CD4-positive, alpha-beta T cell treated with Interleukin-10 for 1 hour (primary cell): ENCODE data around the gene DYNC1LI1.

Source experiments
- DNase-seq: peaks from one replicate; pipeline ENCODE4 v3.0.0-alpha.2; 2020

Gene DYNC1LI1

DNA sequence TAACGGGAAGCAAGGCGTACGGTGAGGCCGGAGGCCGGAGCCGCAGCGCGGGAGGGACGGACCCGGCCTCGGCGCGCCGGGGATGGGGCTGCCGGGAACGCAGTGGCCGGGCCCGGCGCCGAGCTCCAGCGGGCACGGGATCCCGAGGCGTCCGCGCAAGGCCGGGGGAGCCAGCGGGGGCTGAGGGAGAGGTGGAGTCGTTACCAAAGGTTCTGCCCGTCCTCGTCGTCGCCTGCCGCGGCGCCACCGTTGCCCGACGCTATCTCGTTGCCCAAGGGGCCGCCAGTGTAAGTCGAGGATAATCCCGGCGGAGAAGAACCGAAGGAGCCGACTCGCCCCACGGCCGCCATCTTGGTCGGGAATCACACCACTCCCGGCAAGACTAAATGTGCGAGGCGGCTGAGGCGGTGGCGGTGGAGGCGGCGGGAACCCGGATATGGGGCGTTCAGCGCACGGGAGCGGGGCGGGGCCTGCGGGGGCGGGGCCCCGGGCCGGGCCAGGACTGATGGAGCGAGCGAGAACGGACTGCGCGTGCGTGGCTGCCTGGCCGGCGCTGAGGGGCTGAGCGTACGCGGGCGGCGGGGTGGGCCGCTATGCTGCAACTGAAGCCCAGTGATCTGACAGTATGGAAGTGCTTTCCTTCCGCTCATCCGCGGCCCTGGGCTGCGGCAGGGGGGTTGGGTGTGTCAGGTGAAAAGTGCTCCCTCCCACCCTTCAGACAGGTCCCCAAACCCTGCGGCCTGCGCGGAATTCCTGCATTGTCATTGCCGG, at the start of gene DYNC1LI1:
TSS of gene DYNC1LI1 (minus strand) at position 438 of the 771 bp plus-strand sequence. CDS start at position 350, 88 bp downstream.
- peak; percentile 93 for DNase-seq

DNA sequence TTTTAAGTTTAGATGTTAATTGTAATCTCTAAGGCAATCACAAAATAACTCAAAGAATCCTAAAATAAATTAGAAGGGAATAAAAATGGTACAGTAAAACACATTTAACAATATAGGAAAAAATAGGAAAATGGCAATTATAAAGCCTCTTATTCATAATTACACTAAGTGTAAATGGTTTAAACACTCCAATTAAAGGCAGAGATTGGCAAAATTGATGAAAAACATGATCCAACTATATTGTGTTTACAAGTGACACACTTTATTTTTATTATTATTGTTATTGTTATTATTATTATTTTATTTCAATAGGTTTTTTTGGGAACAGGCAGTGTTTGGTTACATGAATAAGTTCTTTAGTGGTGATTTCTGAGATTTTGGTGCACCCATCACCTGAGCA, 48.7 kb upstream of the DYNC1LI1 start:
- no peak for DNase-seq

DNA sequence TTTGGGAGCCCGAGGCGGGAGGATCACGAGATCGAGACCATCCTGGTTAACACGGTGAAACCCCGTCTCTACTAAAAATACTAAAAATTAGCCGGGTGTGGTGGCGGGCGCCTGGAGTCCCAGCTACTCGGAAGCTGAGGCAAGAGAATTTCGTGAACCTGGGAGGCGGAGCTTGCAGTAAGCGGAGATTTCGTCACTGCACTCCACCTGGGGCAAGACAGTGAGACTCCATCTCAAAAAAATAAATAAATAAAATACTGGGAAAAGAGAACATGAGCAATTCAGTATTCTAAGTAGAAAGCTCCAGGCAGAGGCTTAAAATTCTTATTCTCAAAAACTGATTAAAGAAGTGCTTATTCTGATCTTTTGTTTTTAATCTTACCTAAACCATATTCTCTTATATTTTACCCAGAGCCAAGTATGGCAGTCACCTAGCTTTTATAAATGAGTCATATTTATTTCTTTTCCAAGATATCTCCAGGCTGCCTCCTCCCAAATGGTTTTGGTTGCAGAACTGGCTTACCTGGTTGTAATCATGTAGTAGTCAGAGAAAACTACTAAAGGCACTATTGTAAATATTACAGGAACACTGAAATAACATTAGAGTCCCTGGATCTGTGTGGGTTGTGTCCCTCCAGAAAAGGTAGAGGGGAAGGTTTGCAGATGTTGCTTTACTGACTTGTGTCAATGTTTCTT, 45.8 kb upstream of the DYNC1LI1 start:
- no peak for DNase-seq

DNA sequence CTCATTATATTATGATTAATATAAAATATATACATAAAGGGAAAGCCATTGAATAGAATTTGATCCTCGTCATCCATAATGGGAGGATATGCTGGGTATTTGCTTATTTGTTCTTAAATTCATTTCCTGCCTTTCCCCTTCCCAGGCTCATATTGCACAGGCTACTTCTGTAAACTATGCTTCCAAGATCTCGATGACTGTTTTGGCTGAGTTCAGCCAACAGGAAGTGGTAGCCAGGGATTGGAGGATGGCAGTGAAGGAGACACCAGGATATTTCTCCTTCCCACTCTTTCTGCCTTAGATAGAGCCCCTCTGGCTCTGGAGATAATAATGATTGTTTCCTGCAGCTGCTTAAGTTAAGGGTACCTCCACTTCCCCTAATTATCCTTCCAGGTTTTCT, 44.3 kb upstream of the DYNC1LI1 start:
- no peak for DNase-seq

DNA sequence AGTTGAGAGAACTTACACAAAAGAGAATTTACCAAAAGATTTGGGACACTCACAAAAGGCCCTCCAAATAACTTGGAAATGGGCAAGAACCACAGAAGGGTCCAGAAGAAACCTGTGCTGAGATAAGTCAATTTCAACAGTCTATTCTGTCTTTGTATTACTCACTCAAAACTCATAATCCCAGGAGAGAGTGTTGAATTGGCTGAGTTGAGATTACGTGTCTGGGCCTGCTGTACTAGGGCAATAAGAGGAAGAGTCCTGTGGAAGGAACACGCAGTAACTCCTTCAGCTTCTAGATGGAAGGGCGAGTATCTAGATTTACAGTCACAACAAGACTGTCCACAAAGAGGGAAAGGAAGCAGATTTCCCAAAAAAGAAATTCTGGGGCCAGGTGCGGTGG, 42.5 kb upstream of the DYNC1LI1 start:
- DNase-seq, result no peak

DNA sequence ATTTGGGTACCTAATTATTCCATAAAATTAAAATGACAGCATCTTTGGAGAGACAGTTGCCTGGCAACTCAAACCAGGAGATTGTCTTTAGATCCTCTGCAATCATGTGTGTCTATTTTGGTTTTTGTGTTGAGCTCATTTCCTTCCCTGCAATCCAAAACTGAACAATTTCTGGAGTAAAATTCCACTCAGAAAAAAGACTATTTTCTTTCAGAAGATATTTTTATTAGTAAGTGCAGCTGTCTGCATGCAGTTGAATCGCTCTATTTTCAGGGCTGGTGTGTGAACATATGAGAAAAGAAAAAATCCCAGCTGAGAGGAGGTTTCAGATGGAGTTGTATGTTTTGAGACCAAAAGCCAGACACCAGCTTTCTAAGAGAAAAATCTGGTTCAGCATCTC, 41.9 kb upstream of the DYNC1LI1 start:
- no peak for DNase-seq

DNA sequence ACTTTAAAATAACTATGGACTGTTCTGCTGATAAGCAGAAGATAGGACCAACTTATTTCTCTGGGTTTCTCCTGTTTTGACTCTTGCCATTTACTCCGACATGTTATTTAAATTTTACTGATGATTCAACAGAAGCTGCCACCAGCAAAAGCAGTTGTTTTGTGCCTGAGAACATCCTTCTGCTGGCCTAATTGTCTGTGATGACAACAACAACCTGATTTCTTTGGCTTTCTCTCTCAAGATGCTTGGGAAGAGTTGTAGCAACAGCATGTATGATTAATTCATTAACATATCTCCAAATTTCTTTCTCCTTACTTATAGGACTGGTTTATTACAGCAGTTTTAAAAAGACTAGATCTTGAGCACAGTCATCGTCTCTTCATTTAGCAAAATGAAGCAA, 36.9 kb upstream of the DYNC1LI1 start:
- DNase-seq, result no peak

DNA sequence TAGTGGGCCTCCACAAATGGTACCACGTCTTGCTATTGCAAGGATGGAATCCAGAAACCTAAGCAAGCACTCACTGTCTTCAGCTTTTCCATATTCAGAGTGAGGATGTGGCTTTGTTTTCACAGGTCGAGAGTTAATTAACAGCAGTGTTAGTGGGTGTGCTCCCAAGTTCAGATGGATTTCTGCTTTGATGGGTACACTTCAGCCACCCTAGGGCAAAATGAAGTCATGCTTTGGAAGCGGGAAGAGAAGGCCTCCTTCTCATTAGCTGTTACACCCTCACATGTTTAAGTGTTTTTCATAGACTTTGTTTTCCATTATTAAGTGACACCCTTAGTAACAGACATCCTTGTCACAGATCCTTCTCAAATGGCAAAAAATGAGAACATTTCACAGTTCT, 36.3 kb upstream of the DYNC1LI1 start:
- no peak for DNase-seq

DNA sequence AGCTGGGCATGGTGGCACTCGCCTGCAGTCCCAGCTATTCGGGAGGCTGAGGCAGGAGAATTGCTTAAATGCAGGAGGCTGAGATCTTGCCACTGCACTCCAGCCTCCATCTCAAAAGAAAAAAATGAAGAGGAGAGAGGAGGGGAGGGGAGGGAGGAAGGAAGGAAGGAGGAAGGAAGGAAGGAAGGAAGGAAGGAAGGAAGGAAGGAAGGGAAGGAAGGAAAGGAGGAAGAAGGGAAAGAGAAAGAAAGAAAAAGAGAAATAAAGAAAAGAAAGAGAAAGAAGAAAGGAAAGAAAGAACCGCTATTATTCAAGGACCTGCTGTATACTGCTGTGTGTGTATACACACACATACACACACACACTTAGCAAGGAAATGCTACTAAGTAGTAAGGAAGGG, 35.6 kb upstream of the DYNC1LI1 start:
- no peak for DNase-seq

DNA sequence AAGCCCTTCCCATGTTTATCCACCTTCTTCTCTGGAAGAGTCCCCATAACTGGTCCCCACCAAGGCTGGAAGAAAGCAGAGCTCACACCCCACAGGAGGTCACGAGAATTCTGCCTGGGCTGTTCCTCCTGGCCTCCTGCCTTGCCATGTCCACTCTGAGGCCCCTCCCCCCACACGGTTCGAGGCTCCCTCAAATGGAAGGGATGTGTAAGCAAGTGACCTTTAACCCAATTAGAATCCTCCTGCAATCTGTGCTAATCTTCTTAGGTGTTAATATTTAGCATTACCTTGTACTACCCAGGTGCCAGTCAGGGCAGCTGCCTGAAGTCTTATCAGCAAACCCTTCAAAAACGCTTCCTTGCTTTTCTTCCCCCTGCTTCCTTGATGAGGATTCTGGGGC, 32.4 kb upstream of the DYNC1LI1 start:
- no peak for DNase-seq

DNA sequence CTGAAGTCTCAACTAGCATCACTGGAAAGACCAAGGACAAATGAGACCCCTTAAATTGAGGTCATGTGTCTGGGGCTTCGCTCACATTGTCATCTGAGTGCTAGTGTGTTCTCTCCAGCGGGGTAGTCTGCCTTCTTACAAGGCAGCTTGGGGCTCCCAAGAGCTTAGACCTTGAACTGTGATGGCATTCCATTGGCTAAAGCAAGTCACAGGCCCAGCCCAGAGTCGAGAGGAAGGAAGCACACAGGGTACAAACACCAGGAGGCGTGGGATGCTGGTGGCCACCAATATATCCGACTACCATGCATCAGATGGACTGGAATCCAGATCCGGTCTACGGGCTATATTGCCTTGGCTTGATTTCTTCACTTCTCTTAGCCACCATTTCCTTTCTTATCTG, 31.5 kb upstream of the DYNC1LI1 start:
- DNase-seq, result no peak

DNA sequence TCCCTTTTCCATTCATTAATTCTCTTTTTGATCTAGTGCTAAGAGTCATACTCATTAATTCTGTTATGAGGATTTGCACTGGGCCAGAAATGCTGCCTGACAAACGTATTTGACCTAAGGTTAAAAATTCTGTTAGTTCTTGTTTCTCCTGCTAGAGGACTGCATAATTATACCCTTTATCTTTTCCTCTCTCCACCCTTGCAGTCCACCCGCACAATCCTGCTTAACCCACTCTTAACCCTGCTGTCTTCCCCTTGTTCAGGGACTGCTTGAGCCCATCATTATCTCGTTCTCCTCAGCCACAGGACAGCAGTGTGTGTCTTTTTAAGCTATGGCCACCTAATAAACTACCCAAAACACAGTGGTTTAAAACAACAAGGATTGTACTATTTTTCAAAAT, 31.1 kb upstream of the DYNC1LI1 start:
- no peak for DNase-seq

DNA sequence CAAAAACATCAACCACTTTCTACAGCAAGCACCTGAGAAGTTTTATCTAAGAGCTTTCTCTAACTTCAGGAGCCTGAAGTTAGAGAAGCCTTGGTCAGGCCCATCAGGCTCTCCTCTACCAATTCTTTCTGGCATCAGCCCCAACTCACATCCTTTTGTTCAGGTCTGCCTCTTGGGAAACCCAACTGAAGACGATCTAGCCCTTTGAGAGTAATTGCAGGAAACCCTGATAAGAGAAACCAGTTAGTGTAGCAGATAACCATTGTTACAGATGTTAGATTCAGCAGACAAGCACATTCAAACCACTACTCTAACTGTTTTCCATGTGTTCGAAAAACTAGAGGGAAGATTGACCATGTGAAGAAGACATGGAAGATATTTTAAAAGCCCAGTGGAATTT, 27.0 kb upstream of the DYNC1LI1 start:
- DNase-seq, result no peak

DNA sequence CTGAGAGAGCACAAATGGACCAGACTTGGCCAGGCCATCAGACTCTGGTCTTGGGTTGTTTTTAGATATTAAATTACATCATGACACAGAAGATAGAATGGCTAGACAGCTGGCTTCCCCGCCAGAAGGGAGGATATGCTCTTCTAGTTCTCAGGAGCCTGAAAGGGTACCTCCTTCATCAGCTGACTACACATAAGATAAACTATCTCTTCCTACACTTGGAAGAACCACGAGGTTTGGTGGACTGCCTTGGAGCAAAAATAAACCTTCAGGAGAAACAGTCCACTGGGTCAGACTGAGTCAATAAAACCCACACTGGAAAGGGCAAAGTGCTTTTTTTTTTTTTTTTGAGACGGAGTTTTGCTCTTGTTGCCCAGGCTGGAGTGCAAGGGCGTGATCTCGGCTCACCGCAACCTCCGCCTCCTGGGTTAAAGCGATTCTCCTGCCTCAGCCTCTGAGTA, 26.3 kb upstream of the DYNC1LI1 start:
- DNase-seq, result no peak

DNA sequence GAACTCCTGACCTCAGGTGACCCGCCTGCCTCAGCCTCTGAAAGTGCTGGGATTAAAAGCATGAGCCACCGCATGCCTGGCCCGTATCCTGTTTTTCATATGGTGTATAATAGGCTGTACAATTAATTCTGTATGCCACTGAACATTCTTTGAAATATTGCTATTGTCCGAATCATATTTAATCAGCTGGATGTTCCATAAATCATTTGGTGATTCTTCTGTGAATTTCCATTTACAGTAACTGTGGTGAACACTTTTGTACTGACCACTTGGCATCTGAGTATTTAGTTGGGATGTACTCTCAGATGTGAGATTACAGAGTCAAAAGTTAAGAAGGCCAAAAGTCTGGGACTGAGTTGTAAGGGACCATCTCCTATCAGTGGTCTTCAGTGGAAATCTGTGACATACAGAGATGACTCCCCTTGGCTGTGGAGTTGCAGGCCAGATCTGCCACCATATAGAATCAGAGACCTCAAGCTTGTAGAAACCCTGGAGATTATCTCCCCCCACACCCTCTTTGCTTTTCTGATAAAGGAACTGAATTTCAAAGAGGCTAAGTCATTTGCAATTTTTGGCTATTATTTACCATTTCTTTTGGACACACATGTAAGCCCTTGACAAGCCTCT, 25.7 kb upstream of the DYNC1LI1 start:
- DNase-seq, result no peak

DNA sequence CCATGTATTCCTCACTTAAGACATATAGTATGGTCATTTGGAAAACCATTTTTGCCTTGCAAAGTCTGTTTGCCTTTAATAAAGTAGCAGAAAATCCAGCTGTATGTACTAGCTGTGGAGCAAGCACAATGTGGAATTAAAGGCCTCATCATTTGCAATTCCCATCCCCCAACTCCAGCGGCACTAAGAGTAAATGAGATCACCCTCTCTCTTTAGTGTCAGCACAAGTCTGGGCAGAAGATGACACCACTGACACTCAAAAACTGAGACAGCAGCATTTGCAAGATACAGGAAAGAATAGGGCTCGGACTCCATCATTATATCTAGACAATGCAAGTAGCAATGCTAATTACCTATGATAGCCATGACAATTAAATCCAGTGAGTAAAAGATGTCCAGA, 24.7 kb upstream of the DYNC1LI1 start:
- no peak for DNase-seq

DNA sequence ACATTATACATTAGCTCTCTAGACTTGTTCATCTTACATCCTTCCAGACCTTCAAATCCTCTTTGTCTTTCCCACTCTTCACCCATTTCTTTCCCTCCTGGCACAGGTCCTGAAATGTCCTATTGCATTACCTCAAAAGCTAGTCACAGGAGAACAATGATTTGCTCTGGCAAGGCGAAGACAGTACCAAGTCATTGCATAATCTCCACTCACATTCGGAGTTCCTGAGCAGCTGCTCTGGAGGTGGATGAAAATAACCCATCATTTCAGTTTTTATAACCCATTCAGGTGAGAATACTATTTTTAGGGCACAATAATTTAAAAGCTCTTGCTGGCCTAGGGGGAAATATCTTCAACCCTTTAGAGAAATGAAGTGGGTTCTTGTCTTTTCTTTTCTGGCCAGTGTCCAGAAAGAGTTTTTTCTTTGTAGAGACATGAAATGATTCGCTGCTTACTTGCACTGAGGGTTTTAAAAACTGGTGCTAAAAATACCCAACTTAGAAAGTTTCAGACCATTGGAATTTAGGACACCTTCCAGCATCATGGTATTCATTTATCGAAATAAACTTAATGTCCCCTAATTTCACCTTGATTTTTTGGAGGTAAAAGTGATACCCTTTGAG, 23.4 kb upstream of the DYNC1LI1 start:
- no peak for DNase-seq

DNA sequence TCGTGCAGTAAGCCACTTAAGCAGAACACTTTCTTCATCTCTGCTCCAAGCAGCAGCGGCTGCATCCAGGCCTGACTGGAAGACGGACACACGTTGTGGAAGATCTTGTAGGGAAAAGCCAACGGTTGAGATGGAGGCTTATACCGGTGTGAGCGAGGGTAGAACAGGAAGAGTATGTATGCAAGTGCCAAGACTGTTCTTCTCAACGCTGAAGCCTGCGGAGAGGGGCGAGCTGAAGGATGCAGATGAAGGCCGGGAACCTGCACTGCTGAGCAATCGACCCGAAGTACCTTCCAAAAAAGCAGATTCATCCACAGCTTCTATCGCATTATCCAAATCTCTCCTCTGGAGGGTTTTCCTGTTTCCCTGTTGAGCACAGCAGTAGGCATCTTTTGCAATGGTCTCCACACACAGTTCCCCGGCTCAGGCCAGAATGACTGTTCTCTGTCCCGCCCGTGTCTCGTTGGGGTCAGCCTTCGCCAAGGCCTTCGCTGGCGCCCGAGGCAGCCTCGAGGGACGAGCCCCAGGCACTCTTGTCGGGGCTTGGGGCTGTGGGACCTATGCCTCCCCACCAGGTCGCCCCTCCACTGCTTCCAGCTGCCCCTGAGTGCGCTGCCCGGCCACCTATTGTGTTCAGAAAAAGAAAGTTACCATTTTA, 22.2 kb upstream of the DYNC1LI1 start:
- no peak for DNase-seq

DNA sequence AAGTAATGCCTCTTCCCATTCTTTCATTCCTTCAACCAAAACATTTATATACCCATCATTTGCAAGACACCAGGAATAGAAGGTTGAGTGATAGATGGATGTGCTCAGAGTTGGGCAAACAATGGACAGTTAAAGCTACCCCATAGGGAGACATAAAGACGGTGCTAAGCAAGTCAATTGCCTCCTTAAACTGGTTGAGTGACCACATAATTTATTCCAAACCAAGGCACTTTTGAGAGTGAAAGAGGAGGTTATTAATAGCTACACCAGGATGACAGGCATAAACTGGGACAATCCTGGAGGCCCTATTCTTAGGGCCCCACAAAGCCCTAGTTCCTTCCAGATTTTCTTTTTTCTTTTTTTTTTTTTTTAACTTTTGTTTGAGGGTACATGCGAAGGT, 21.4 kb upstream of the DYNC1LI1 start:
- no peak for DNase-seq

DNA sequence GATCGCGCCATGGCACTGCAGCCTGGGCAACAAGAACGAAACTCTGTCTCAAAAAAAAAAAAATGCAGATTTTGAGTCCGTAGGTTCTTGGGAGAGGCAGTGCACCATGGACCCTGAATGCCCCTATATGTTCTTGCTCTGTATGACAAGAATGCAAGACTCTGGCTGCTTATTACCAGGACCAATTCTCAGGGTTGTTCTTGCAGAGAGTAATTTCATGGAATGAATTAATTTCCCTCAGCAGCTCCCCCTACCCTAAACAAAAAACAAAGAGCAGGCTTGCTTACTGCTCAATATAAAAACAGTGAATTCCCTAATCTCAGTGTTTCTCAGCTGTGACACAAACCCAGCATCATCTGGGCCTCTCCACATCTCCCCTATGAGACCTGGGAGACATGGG, 20.5 kb upstream of the DYNC1LI1 start:
- no peak for DNase-seq

DNA sequence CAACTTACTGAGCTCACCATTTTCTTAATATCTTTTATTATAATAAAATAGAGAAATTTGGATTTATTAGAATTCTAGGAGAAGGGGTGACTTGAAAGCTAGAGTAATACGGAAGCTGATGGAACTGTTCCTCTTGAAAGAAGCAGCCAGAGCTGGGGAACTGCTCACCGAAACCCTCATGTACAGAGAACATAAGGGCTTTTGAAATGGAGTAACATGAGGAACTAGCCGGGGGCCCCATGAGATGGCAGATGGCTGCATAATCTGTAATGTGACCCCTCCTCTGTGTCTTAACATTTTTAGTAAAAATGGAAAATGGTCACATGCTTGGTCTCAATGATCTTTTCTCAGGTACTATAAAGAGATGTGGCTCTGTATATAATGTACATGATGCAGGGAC, 15.7 kb upstream of the DYNC1LI1 start:
- no peak for DNase-seq

DNA sequence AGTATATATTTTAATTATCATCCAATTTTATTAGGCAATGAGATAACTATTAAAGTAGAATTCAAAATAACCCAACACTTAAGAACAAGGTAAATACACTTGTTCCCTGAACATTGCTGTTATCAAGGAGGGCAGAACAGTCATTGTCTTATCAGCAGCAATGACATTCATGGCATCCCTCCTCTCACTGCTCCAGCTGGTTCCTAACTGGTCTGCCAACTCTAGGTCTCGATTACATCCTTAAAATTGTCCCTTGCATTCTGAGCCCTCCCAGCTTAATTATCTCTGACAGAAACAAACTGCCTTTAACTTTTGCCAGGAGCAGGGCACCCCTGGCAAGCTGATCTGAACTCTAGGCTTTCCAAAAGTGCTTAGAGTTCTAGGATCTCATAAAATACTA, 14.0 kb upstream of the DYNC1LI1 start:
- DNase-seq, result no peak

DNA sequence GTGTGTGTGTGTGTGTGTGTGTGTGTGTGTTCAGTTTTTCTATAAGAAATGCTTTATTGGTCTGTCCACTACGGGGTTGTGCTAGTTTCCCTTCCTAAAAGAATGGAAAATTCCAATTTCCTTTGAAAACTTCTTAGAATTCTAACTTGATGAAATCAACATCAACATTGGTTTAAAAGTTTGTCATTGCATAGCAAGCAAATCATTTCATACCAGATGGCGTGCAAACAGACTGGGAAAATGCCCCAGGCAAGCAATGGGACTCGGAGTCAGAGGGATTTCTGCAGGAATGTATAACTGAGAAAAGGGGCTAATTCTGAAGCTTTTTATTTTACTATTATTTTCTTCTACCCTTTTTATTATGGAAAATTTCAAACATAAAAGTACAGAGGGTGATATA, 13.1 kb upstream of the DYNC1LI1 start:
- no peak for DNase-seq
